Ishikawa (cell line): ENCODE measurements around the gene CUL4B.

ENCODE experiments used
- CEBPB ChIP-seq: IDR thresholded peaks from 2 replicates; pipeline ENCODE4 v1.6.1; 2012
- EGR1 ChIP-seq: IDR thresholded peaks from 2 replicates; pipeline ENCODE4 v1.6.1; 2012
- EP300 ChIP-seq: IDR thresholded peaks from 2 replicates; pipeline ENCODE4 v1.6.1; 2012; ENCODE audit warnings: borderline replicate concordance
- FOXM1 ChIP-seq: IDR thresholded peaks from 2 replicates; pipeline ENCODE4 v1.6.1; 2012; ENCODE audit warnings: low read depth, borderline replicate concordance
- NFIC ChIP-seq: IDR thresholded peaks from 2 replicates; pipeline ENCODE4 v1.6.1; 2012
- RAD21 ChIP-seq: IDR thresholded peaks from 2 replicates; pipeline ENCODE4 v1.6.1; 2012; ENCODE audit warnings: low read depth
- TAF1 ChIP-seq: IDR thresholded peaks from 2 replicates; pipeline ENCODE4 v1.6.1; 2012; ENCODE audit warnings: low read depth, mild to moderate bottlenecking
- TEAD4 ChIP-seq: IDR thresholded peaks from 2 replicates; pipeline ENCODE4 v1.6.1; 2012
- YY1 ChIP-seq: IDR thresholded peaks from 2 replicates; pipeline ENCODE4 v1.6.1; 2012; ENCODE audit warnings: low read depth
- TF ChIP-seq, protein P1 (sequence below): IDR thresholded peaks from 2 replicates; pipeline ENCODE4 v1.6.1; 2012
- TF ChIP-seq, protein P2 (sequence below): IDR thresholded peaks from 2 replicates; pipeline ENCODE4 v1.6.1; 2012
- TF ChIP-seq, protein P3 (sequence below): IDR thresholded peaks from 2 replicates; pipeline ENCODE4 v1.6.1; 2012; ENCODE audit warnings: low read depth, mild to moderate bottlenecking

DNA sequence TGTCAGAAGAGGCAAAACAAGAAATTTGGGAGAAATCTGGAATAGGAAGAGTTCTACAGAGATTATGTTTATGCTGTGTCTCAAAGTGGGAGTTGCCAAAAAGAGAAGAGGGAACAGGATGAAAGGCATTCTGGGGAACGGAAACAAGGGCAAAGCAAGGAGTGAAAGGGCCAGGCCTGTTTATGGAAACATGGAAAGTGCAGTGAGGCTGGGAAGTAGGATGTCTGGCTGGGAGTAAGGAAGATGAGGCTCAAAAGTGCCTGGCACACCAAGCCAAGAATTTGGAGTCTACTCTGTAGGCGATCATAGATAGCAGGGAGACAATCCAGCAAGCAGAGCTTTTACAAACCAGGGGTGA is 1.8 kb upstream of the CUL4B start:
- no peak for TF ChIP-seq NFIC
- TF ChIP-seq, protein P1, sequence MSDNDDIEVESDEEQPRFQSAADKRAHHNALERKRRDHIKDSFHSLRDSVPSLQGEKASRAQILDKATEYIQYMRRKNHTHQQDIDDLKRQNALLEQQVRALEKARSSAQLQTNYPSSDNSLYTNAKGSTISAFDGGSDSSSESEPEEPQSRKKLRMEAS, result no peak
- TF ChIP-seq, protein P2, sequence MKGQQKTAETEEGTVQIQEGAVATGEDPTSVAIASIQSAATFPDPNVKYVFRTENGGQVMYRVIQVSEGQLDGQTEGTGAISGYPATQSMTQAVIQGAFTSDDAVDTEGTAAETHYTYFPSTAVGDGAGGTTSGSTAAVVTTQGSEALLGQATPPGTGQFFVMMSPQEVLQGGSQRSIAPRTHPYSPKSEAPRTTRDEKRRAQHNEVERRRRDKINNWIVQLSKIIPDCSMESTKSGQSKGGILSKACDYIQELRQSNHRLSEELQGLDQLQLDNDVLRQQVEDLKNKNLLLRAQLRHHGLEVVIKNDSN, result no peak
- TF ChIP-seq, protein P3, sequence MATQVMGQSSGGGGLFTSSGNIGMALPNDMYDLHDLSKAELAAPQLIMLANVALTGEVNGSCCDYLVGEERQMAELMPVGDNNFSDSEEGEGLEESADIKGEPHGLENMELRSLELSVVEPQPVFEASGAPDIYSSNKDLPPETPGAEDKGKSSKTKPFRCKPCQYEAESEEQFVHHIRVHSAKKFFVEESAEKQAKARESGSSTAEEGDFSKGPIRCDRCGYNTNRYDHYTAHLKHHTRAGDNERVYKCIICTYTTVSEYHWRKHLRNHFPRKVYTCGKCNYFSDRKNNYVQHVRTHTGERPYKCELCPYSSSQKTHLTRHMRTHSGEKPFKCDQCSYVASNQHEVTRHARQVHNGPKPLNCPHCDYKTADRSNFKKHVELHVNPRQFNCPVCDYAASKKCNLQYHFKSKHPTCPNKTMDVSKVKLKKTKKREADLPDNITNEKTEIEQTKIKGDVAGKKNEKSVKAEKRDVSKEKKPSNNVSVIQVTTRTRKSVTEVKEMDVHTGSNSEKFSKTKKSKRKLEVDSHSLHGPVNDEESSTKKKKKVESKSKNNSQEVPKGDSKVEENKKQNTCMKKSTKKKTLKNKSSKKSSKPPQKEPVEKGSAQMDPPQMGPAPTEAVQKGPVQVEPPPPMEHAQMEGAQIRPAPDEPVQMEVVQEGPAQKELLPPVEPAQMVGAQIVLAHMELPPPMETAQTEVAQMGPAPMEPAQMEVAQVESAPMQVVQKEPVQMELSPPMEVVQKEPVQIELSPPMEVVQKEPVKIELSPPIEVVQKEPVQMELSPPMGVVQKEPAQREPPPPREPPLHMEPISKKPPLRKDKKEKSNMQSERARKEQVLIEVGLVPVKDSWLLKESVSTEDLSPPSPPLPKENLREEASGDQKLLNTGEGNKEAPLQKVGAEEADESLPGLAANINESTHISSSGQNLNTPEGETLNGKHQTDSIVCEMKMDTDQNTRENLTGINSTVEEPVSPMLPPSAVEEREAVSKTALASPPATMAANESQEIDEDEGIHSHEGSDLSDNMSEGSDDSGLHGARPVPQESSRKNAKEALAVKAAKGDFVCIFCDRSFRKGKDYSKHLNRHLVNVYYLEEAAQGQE, result no peak
- TF ChIP-seq RAD21, result no peak
- no peak for TF ChIP-seq CEBPB
- TF ChIP-seq TAF1, result no peak
- TF ChIP-seq FOXM1, result no peak
- TF ChIP-seq EP300, result no peak
- no peak for TF ChIP-seq EGR1
- no peak for TF ChIP-seq YY1
- no peak for TF ChIP-seq TEAD4
